Mucosa of descending colon (tissue), 3 donors: Measurements from ENCODE around the gene TUBGCP5. TPM values are rescaled to one million over a fixed set of nuclear protein-coding genes. Genes with fewer than 3 reads are reported as not detected.
"Not testable (repeated sequence)": the region's sequence is repeated elsewhere in the genome, so short reads cannot be mapped to it uniquely, and the experiment has no call there.

Experiments
- ATAC-seq: fragments of 200-7000 bp; cut with Tn5 transposase; one replicate; pipeline ENCODE4 v1.9.1; 2020; ENCODE audit warnings: mild to moderate bottlenecking, moderate library complexity
- DNase-seq, 3 donors: peaks; one replicate each; pipeline ENCODE4 v3.0.0-alpha.2; 2020
- H3K36me3 ChIP-seq: fragments of 200-600 bp; one replicate; pipeline ENCODE4 v1.8.0; 2021; ENCODE audit warnings: low read depth, mild to moderate bottlenecking
- H3K4me1 ChIP-seq: fragments of 200-600 bp; one replicate; pipeline ENCODE4 v1.8.0; 2021; ENCODE audit warnings: low read depth, mild to moderate bottlenecking
- H3K4me3 ChIP-seq: fragments of 200-600 bp; one replicate; pipeline ENCODE4 v1.8.0; 2021; ENCODE audit warnings: mild to moderate bottlenecking
- H3K9me3 ChIP-seq: fragments of 200-600 bp; one replicate; pipeline ENCODE4 v1.8.0; 2021; ENCODE audit warnings: mild to moderate bottlenecking
- CTCF ChIP-seq: fragments of 200-600 bp; IDR thresholded peaks from one replicate; pipeline ENCODE4 v1.8.0; 2022; ENCODE audit warnings: antibody characterized with exemption, mild to moderate bottlenecking
- intact Hi-C, 2 donors: fragments of 100-400 bp; cut with DNase I in 1 of 2; cut with micrococcal nuclease in 1 of 2; formaldehyde crosslinking; loops; one replicate each; pipeline versions ENCODE4 v1.11.0 to v1.11.1; 2022; cut with DNase I, micrococcal nuclease
- total RNA-seq, 3 donors: library from RNA; stranded (reverse); fragmentation: NEBNext Ultra II Directional in 2 of 3; extraction: Animal tissue kit (Norgen Biotek cat#: 25700) in 2 of 3; gene quantifications; one replicate each; pipeline versions ENCODE4 v1.2.1 to v1.2.4, GENCODE V29; 2021 to 2023
- donor health status: DM: no; HTN: no; CAD: no; lungs with moderate emphysema.
- donor health status: DM: no; HTN: no; CAD: no.
- donor health status: DM: no; HTN: yes; CAD: no.

TUBGCP5 gene
- total RNA-seq, 3 donors from 2014 or later: 11.9 to 15.3 (median 13.8) TPM

GRCh38 chr15:22989576-22990477 is 49.5 kb downstream of the TUBGCP5 start:
- no peaks in the 10 kb centered on the region for H3K36me3 ChIP-seq
- no peak for TF ChIP-seq CTCF
- H3K4me1 ChIP-seq: no peaks in the 10 kb centered on the region
- intact Hi-C loops: no loop called here
- DNase-seq (no peak), ATAC-seq (no peak)
- H3K9me3 ChIP-seq: no peaks in the 10 kb centered on the region
- no peak overlapping the region for H3K4me3 ChIP-seq

- Histone ChIP-seq H3K36me3 (no peaks in the 10 kb centered on the region), H3K4me3 (no peak overlapping the region), H3K9me3 (no peaks in the 10 kb centered on the region), H3K4me1 (no peaks in the 10 kb centered on the region)
- no peak for TF ChIP-seq CTCF
- intact Hi-C loops: no loop called here
- DNase-seq (no peak), ATAC-seq (no peak)
Observed at GRCh38 chr15:22988811-22989210, 50.6 kb downstream of the TUBGCP5 start.

GRCh38 chr15:22981931-22982330 is 57.4 kb downstream of the TUBGCP5 start:
- DNase-seq, H3K4me3 ChIP-seq, H3K4me1 ChIP-seq, H3K36me3 ChIP-seq, H3K9me3 ChIP-seq, intact Hi-C loops, ATAC-seq: not testable (repeated sequence)

GRCh38 chr15:22981051-22981840 is 58.1 kb downstream of the TUBGCP5 start:
- intact Hi-C loops: no loop called here
- DNase-seq (no peak), ATAC-seq (no peak)
- Histone ChIP-seq H3K36me3 (no peaks in the 10 kb centered on the region), H3K4me3 (peak overlapping the region; percentile 78), H3K4me1 (peaks cover 9% of the 10 kb centered on the region), H3K9me3 (no peaks in the 10 kb centered on the region)
- no peak for TF ChIP-seq CTCF

- TF ChIP-seq CTCF: no peak
- peak; percentile 97 for ATAC-seq
- DNase-seq: peak; percentile 88 to 92 (median 92)
- Histone ChIP-seq H3K4me1 (peaks cover 9% of the 10 kb centered on the region), H3K36me3 (no peaks in the 10 kb centered on the region), H3K9me3 (no peaks in the 10 kb centered on the region), H3K4me3 (peak within 1 kb of the TSS; percentile 78)
- intact Hi-C loops: no loop called here
Observed at GRCh38 chr15:22980189-22981050, 58.9 kb downstream of the TUBGCP5 start, which contains the start of gene CYFIP1. CYFIP1 (minus strand) TSS chr15:22980368; CDS start chr15:22947285, 33,083 bp downstream.
